Liver (tissue), 3 donors: Measurements from ENCODE around the gene NPPB.

Experiments used
- GABPA ChIP-seq, 2 donors: IDR thresholded peaks in 1 of 2; conservative IDR thresholded peaks in 1 of 2; 2 replicates each; pipeline ENCODE4 v1.6.1; 2016; ENCODE audit warnings: antibody characterized with exemption in 2 of 2, mild to moderate bottlenecking in 1 of 2, moderate library complexity in 1 of 2
- HNF4G ChIP-seq: IDR thresholded peaks from 2 replicates; pipeline ENCODE4 v1.6.1; 2016; ENCODE audit warnings: antibody characterized with exemption
- JUND ChIP-seq, 2 donors: IDR thresholded peaks; 2 replicates each; pipeline ENCODE4 v1.6.1; 2016; ENCODE audit warnings: antibody characterized with exemption in 2 of 2
- RAD21 ChIP-seq, 2 donors: IDR thresholded peaks; 2 replicates each; pipeline ENCODE4 v1.6.1; 2016; ENCODE audit warnings: antibody characterized with exemption in 2 of 2, mild to moderate bottlenecking in 2 of 2
- SP1 ChIP-seq: IDR thresholded peaks from 2 replicates; pipeline ENCODE4 v1.6.1; 2018; ENCODE audit warnings: antibody characterized with exemption, mild to moderate bottlenecking
- TAF1 ChIP-seq: conservative IDR thresholded peaks from 2 replicates; pipeline ENCODE4 v1.6.1; 2016; ENCODE audit warnings: antibody characterized with exemption, mild to moderate bottlenecking
- TF ChIP-seq, protein P1 (sequence below): IDR thresholded peaks from 2 replicates; pipeline ENCODE4 v1.6.1; 2016; ENCODE audit warnings: antibody characterized with exemption
- TF ChIP-seq, protein P2 (sequence below): fragments of 150-350 bp; IDR thresholded peaks from 2 replicates; pipeline ENCODE4 v1.5.1; 2017; ENCODE audit warnings: improper control_type of control experiment, low read depth, low read length; ENCODE audit not compliant: missing input control
- donor health status: healthy.
- donor health status: healthy.

DNA sequence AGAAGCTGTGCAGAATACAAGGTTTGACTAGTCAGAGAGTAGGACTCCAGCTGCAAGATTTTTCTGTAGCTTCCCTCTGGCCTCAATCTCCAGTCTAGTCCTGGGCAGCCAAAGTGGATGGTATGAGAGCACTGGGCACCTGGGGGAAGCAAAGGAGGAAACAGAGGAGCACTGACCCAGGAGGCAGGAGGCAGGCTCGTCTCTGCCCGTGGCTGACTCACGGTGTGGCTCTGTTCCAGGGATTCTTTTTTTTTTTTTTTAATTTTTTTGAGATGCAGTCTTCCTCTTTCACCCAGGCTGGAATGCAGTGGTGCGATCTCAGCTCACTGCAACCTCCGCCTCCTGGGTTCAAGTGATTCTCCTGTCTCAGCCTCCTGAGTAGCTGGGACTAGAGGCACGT, 4.1 kb upstream of the NPPB start:
- no peak for TF ChIP-seq SP1
- TF ChIP-seq, protein P1, sequence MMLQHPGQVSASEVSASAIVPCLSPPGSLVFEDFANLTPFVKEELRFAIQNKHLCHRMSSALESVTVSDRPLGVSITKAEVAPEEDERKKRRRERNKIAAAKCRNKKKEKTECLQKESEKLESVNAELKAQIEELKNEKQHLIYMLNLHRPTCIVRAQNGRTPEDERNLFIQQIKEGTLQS = no peak
- TF ChIP-seq, protein P2, sequence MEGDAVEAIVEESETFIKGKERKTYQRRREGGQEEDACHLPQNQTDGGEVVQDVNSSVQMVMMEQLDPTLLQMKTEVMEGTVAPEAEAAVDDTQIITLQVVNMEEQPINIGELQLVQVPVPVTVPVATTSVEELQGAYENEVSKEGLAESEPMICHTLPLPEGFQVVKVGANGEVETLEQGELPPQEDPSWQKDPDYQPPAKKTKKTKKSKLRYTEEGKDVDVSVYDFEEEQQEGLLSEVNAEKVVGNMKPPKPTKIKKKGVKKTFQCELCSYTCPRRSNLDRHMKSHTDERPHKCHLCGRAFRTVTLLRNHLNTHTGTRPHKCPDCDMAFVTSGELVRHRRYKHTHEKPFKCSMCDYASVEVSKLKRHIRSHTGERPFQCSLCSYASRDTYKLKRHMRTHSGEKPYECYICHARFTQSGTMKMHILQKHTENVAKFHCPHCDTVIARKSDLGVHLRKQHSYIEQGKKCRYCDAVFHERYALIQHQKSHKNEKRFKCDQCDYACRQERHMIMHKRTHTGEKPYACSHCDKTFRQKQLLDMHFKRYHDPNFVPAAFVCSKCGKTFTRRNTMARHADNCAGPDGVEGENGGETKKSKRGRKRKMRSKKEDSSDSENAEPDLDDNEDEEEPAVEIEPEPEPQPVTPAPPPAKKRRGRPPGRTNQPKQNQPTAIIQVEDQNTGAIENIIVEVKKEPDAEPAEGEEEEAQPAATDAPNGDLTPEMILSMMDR = no peak
- no peak for TF ChIP-seq JUND (IDR thresholded peaks at IDR 0.05)
- TF ChIP-seq RAD21 (IDR thresholded peaks at IDR 0.05) = no peak
- TF ChIP-seq HNF4G = no peak
- TF ChIP-seq GABPA (IDR thresholded peaks at IDR 0.05 in 1 of 2, conservative IDR thresholded peaks at IDR 0.05 in 1 of 2) = no peak
- no peak for TF ChIP-seq TAF1
